Measurements from ENCODE around the gene NFKB1. TPM values are rescaled to one million over a fixed set of nuclear protein-coding genes. Genes with fewer than 3 reads are reported as not detected.

Gene NFKB1
- total RNA-seq, 4 donors from 2014 or later, result 32.9 to 56.0 (median 40.9) TPM

- H3K9me3 ChIP-seq, result no peaks in the 10 kb centered on the region
- DNase-seq (ENCODE audit: low spot score in 2 of 2), result no peak
- H3K36me3 ChIP-seq, result no peaks in the 10 kb centered on the region
- H3K4me1 ChIP-seq, result peaks cover 13% of the 10 kb centered on the region
- WGBS, result 86% methylated on average over 1 of the region's 1 CpG
- no peak overlapping the region for H3K4me3 ChIP-seq
- TF ChIP-seq POLR2AphosphoS5 (IDR thresholded peaks at IDR 0.05) (no peak), EP300 (IDR thresholded peaks at IDR 0.05) (no peak), POLR2A (IDR thresholded peaks at IDR 0.05) (no peak)
- TF ChIP-seq, protein P1, sequence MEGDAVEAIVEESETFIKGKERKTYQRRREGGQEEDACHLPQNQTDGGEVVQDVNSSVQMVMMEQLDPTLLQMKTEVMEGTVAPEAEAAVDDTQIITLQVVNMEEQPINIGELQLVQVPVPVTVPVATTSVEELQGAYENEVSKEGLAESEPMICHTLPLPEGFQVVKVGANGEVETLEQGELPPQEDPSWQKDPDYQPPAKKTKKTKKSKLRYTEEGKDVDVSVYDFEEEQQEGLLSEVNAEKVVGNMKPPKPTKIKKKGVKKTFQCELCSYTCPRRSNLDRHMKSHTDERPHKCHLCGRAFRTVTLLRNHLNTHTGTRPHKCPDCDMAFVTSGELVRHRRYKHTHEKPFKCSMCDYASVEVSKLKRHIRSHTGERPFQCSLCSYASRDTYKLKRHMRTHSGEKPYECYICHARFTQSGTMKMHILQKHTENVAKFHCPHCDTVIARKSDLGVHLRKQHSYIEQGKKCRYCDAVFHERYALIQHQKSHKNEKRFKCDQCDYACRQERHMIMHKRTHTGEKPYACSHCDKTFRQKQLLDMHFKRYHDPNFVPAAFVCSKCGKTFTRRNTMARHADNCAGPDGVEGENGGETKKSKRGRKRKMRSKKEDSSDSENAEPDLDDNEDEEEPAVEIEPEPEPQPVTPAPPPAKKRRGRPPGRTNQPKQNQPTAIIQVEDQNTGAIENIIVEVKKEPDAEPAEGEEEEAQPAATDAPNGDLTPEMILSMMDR (IDR thresholded peaks at IDR 0.05), result no peak
- no peak overlapping the region for H3K27ac ChIP-seq
- no peaks in the 10 kb centered on the region for H3K27me3 ChIP-seq
Measured at GRCh38 chr4:102494603-102495002, 6.6 kb upstream of the NFKB1 start.

GRCh38 chr4:102497986-102498385 lies 3.2 kb upstream of the NFKB1 start:
- Histone ChIP-seq H3K36me3 (no peaks in the 10 kb centered on the region), H3K4me1 (peaks cover 30% of the 10 kb centered on the region), H3K27me3 (no peaks in the 10 kb centered on the region), H3K9me3 (no peaks in the 10 kb centered on the region), H3K4me3 (no peak overlapping the region), H3K27ac (no peak overlapping the region)
- WGBS, result 95% methylated on average over 2 of the region's 2 CpGs
- TF ChIP-seq POLR2AphosphoS5 (IDR thresholded peaks at IDR 0.05) (no peak), EP300 (IDR thresholded peaks at IDR 0.05) (no peak), POLR2A (IDR thresholded peaks at IDR 0.05) (no peak)
- TF ChIP-seq, protein P1 (IDR thresholded peaks at IDR 0.05), result no peak
- no peak for DNase-seq (ENCODE audit: low spot score in 2 of 2)

- 32% methylated on average over 3 of the region's 3 CpGs for WGBS
- no peak for TF ChIP-seq POLR2AphosphoS5 (IDR thresholded peaks at IDR 0.05)
- TF ChIP-seq, protein P1 (IDR thresholded peaks at IDR 0.05), result peak in 1 of 2 donors; percentile 3
- Histone ChIP-seq H3K9me3 (no peaks in the 10 kb centered on the region), H3K27ac (peak overlapping the region; percentile 100), H3K27me3 (no peaks in the 10 kb centered on the region), H3K4me3 (peak overlapping the region; percentile 72), H3K36me3 (no peaks in the 10 kb centered on the region), H3K4me1 (peaks cover 48% of the 10 kb centered on the region)
- no peak for DNase-seq (ENCODE audit: low spot score in 2 of 2)
Measured at GRCh38 chr4:102500352-102500695, 835 bp upstream of the NFKB1 start.

DNA sequence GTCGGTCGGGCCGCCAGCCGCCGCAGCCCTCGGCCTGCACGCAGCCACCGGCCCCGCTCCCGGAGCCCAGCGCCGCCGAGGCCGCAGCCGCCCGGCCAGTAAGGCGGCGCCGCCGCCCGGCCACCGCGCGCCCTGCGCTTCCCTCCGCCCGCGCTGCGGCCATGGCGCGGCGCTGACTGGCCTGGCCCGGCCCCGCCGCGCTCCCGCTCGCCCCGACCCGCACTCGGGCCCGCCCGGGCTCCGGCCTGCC lies 213 bp downstream of the NFKB1 start:
- Histone ChIP-seq H3K36me3 (no peaks in the 10 kb centered on the region), H3K4me3 (peak overlapping the region; percentile 72), H3K27me3 (no peaks in the 10 kb centered on the region), H3K9me3 (no peaks in the 10 kb centered on the region), H3K27ac (peak overlapping the region; percentile 100), H3K4me1 (peaks cover 55% of the 10 kb centered on the region)
- no peak for DNase-seq (ENCODE audit: low spot score in 2 of 2)
- whole genome bisulfite sequencing, result no CpG with 5 or more reads among the region's 44 CpGs
- TF ChIP-seq, protein P1 (IDR thresholded peaks at IDR 0.05), result no peak
- TF ChIP-seq POLR2AphosphoS5 (IDR thresholded peaks at IDR 0.05), result no peak
- no peak for TF ChIP-seq POLR2A (IDR thresholded peaks at IDR 0.05)
- TF ChIP-seq EP300 (IDR thresholded peaks at IDR 0.05), result no peak

- Histone ChIP-seq H3K27me3 (no peaks in the 10 kb centered on the region), H3K4me3 (peak overlapping the region; percentile 72), H3K27ac (peak overlapping the region; percentile 100), H3K36me3 (no peaks in the 10 kb centered on the region), H3K4me1 (peaks cover 51% of the 10 kb centered on the region), H3K9me3 (no peaks in the 10 kb centered on the region)
- no peak for DNase-seq (ENCODE audit: low spot score in 2 of 2)
- WGBS, result 0% methylated on average over 1 of the region's 1 CpG
- TF ChIP-seq POLR2AphosphoS5 (IDR thresholded peaks at IDR 0.05), result no peak
- TF ChIP-seq EP300 (IDR thresholded peaks at IDR 0.05), result no peak
- TF ChIP-seq, protein P1 (IDR thresholded peaks at IDR 0.05), result no peak
- TF ChIP-seq POLR2A (IDR thresholded peaks at IDR 0.05), result no peak
Measured at GRCh38 chr4:102502543-102502818, 1.3 kb downstream of the NFKB1 start.
